Panc1 (cell line): ENCODE data around the gene PPP1R2.

Experiments
- CTCF ChIP-seq: fragments of 450-650 bp; IDR thresholded peaks from 2 replicates; pipeline ENCODE4 v1.5.1; 2017; ENCODE audit warnings: mild to moderate bottlenecking
- POLR2AphosphoS5 ChIP-seq: IDR thresholded peaks from 2 replicates; pipeline ENCODE4 v1.6.1; 2012; ENCODE audit warnings: mild to moderate bottlenecking, low read depth, low read length, moderate library complexity

- TF ChIP-seq POLR2AphosphoS5 = no peak
- TF ChIP-seq CTCF = no peak
Measured at GRCh38 chr3:195526492-195526891, 16.6 kb downstream of the PPP1R2 start.
